Loucy (cell line): ENCODE data around the gene UFC1.

Source experiments
- EZH2phosphoT487 ChIP-seq: fragments of 200-600 bp; IDR thresholded peaks from 2 replicates; pipeline ENCODE4 v1.6.1; 2018; ENCODE audit warnings: antibody characterized with exemption, mild to moderate bottlenecking, moderate library complexity, borderline replicate concordance
- TF ChIP-seq, protein P1 (sequence below): fragments of 200-600 bp; sonication (generic); conservative IDR thresholded peaks from 2 replicates; pipeline ENCODE4 v1.5.1; 2014; ENCODE audit warnings: mild to moderate bottlenecking, antibody characterized with exemption, low read length

DNA sequence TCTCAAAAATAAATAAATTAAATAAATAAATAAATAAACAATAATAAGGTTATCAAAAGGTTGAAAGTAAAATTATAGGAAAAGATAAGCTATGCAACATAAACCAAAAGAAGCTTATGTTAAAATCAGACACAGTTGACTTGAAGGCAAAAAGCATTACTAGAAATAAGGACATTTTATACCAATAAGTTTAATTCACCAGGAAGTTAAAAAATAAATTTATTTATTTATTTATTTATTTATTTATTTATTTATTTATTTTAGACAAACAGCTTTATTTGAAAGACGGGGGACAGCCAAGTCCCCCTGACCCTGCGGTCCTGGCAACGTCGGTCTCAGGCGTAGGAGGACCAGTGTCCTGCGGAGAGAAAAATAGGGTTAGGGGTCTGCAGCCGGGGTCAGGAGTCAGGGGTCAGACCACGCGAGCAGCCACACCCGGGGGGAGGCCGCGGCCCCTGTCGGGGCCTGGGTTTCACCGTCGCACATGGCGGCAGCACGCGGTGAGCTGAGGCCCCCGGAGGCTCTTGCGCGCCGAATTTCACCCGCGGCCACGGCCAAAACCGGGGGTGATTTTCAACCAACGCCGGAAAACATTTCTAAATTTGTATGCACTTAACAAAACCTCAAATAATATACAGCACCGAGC lies 12.9 kb upstream of the UFC1 start:
- TF ChIP-seq EZH2phosphoT487: no peak
- TF ChIP-seq, protein P1, sequence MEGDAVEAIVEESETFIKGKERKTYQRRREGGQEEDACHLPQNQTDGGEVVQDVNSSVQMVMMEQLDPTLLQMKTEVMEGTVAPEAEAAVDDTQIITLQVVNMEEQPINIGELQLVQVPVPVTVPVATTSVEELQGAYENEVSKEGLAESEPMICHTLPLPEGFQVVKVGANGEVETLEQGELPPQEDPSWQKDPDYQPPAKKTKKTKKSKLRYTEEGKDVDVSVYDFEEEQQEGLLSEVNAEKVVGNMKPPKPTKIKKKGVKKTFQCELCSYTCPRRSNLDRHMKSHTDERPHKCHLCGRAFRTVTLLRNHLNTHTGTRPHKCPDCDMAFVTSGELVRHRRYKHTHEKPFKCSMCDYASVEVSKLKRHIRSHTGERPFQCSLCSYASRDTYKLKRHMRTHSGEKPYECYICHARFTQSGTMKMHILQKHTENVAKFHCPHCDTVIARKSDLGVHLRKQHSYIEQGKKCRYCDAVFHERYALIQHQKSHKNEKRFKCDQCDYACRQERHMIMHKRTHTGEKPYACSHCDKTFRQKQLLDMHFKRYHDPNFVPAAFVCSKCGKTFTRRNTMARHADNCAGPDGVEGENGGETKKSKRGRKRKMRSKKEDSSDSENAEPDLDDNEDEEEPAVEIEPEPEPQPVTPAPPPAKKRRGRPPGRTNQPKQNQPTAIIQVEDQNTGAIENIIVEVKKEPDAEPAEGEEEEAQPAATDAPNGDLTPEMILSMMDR: no peak
